WTC11 (cell line): ENCODE data around the gene KCNJ6. TPM values are rescaled to one million over a fixed set of nuclear protein-coding genes. Genes with fewer than 3 reads are reported as not detected.

Source experiments
- ATAC-seq: fragments of 200-7000 bp; cut with Tn5 transposase; 2 replicates; pipeline ENCODE4 v1.10.0; 2021; ENCODE audit warnings: mild to moderate bottlenecking, moderate library complexity
- CTCF ChIA-PET: fragments of 300-600 bp; sonication (Branson Sonifier 250); formaldehyde crosslinking; loops from one replicate; lab custom pipeline; 2021; ENCODE audit warnings: antibody characterized with exemption; lab: Charles Lee
- POLR2A ChIA-PET: fragments of 350-600 bp; sonication (Branson Sonifier 250); formaldehyde crosslinking; loops from one replicate; lab custom pipeline; 2021; ENCODE audit warnings: antibody characterized with exemption; lab: Charles Lee
- DNase-seq: peaks from one replicate; pipeline ENCODE4 v3.0.0; 2021; ENCODE audit warnings: low spot score
- H3K27ac Mint-ChIP-seq: 2 replicates; pipeline ENCODE4 v1.8.0; 2021; ENCODE audit warnings: mixed read lengths
- H3K27me3 Mint-ChIP-seq: 2 replicates; pipeline ENCODE4 v1.8.0; 2021; ENCODE audit warnings: low read depth, mild to moderate bottlenecking, moderate library complexity, mixed read lengths
- H3K36me3 Mint-ChIP-seq: 2 replicates; pipeline ENCODE4 v1.8.0; 2021; ENCODE audit warnings: mixed read lengths
- H3K4me1 Mint-ChIP-seq: 2 replicates; pipeline ENCODE4 v1.8.0; 2022; ENCODE audit warnings: mixed read lengths
- H3K4me3 Mint-ChIP-seq: 2 replicates; pipeline ENCODE4 v1.8.0; 2021; ENCODE audit warnings: mild to moderate bottlenecking, moderate library complexity, mixed read lengths
- H3K9me3 Mint-ChIP-seq: 2 replicates; pipeline ENCODE4 v1.8.0; 2021; ENCODE audit warnings: mixed read lengths
- CBFB ChIP-seq: sonication (generic); formaldehyde crosslinking; IDR thresholded peaks from 2 replicates; pipeline ENCODE4 v1.8.1; 2022; ENCODE audit warnings: mild to moderate bottlenecking, low read depth, missing genetic modification reagents
- EMX1 ChIP-seq: fragments of 250-450 bp; sonication (Bioruptor Pico); IDR thresholded peaks from 2 replicates; pipeline ENCODE4 v1.8.0; 2021; ENCODE audit warnings: mild to moderate bottlenecking
- FOXK1 ChIP-seq: sonication (generic); formaldehyde crosslinking; IDR thresholded peaks from 2 replicates; pipeline ENCODE4 v1.8.0; 2022; ENCODE audit warnings: mild to moderate bottlenecking, moderate library complexity, missing genetic modification reagents
- JUN ChIP-seq: sonication (generic); formaldehyde crosslinking; IDR thresholded peaks from 2 replicates; pipeline ENCODE4 v1.8.0; 2023; ENCODE audit warnings: mild to moderate bottlenecking, missing genetic modification reagents
- NFATC4 ChIP-seq: fragments of 250-450 bp; sonication (Bioruptor Pico); IDR thresholded peaks from 2 replicates; pipeline ENCODE4 v1.9.0; 2021; ENCODE audit warnings: mild to moderate bottlenecking
- PRRX2 ChIP-seq: fragments of 250-450 bp; sonication (Bioruptor Pico); IDR thresholded peaks from 2 replicates; pipeline ENCODE4 v1.8.0; 2021; ENCODE audit warnings: mild to moderate bottlenecking
- RELA ChIP-seq: sonication (generic); formaldehyde crosslinking; IDR thresholded peaks from 2 replicates; pipeline ENCODE4 v1.8.1; 2022; ENCODE audit warnings: missing genetic modification reagents, mild to moderate bottlenecking, borderline replicate concordance
- TEAD1 ChIP-seq: sonication (generic); formaldehyde crosslinking; IDR thresholded peaks from 2 replicates; pipeline ENCODE4 v1.8.0; 2022; ENCODE audit warnings: mild to moderate bottlenecking, missing genetic modification reagents
- total RNA-seq: library from RNA; stranded (reverse); gene quantifications from 3 replicates; pipeline ENCODE4 v1.2.3, GENCODE V29; 2021
- TF ChIP-seq, protein P1 (sequence below): fragments of 250-450 bp; sonication (Bioruptor Pico); conservative IDR thresholded peaks from 2 replicates; pipeline ENCODE4 v1.9.0; 2021; ENCODE audit warnings: mild to moderate bottlenecking
- TF ChIP-seq, protein P2 (sequence below): fragments of 250-450 bp; sonication (Bioruptor Pico); IDR thresholded peaks from 2 replicates; pipeline ENCODE4 v1.8.0; 2021; ENCODE audit warnings: mild to moderate bottlenecking
- TF ChIP-seq, protein P3 (sequence below): fragments of 250-450 bp; sonication (Bioruptor Pico); IDR thresholded peaks from 2 replicates; pipeline ENCODE4 v2.1.2; 2022; ENCODE audit warnings: mild to moderate bottlenecking, moderate library complexity
- TF ChIP-seq, protein P4 (sequence below): sonication (generic); formaldehyde crosslinking; IDR thresholded peaks from 2 replicates; pipeline ENCODE4 v1.8.0; 2022; ENCODE audit warnings: mild to moderate bottlenecking, missing genetic modification reagents
- TF ChIP-seq, protein P5 (sequence below): fragments of 250-450 bp; sonication (Bioruptor Pico); IDR thresholded peaks from 2 replicates; pipeline ENCODE4 v1.9.0; 2021; ENCODE audit warnings: mild to moderate bottlenecking
- TF ChIP-seq, protein P6 (sequence below): sonication (generic); formaldehyde crosslinking; IDR thresholded peaks from 2 replicates; pipeline ENCODE4 v1.8.1; 2022; ENCODE audit warnings: low read depth, mild to moderate bottlenecking, moderate library complexity, missing genetic modification reagents, borderline replicate concordance
- TF ChIP-seq, protein P7 (sequence below): sonication (generic); formaldehyde crosslinking; IDR thresholded peaks from 2 replicates; pipeline ENCODE4 v1.8.1; 2022; ENCODE audit warnings: mild to moderate bottlenecking, moderate library complexity, missing genetic modification reagents
- TF ChIP-seq, protein P8 (sequence below): sonication (generic); formaldehyde crosslinking; IDR thresholded peaks from 2 replicates; pipeline ENCODE4 v1.8.0; 2023; ENCODE audit warnings: mild to moderate bottlenecking, missing genetic modification reagents

Gene KCNJ6
- total RNA-seq, 1 experiment from 2014 or later = 0.35 TPM

DNA sequence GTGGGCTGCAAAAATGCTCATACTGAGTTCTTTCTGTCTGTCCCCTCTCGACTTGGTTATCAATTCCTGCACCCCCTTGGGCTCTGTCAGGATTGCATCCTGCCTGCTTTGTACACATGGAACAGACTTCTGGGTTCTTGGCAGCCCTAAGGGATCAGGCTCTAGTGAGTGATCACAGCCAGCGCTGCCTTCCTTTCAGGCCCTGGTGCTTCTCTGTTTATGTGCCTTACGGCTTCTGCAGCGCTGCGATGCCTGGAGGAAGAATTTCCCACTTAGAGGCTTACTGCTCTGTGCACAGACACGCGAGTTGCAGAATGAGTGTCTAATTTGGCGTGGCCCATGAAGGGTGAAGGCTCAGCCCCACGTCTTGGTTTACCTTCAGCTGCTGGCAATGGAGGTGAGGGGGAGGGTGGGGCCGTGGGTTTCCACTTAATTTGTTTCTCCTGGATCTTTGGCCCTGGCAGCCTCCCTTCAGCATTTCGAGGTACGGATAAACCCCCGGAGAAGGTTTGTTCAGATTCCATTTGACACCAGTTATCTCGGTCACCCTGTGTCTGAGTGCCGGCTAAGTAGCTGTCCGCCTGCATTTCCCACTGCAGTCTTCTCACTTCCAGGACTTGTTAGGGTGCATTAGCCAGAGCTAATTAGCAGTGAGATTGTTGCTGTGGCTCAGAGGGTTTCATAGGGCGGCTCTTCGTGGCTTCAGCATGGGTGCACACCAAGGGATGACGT is 322.4 kb downstream of the KCNJ6 start (continued):
- no peak for TF ChIP-seq RELA (CRISPR knock-in tag)
- TF ChIP-seq, protein P1, sequence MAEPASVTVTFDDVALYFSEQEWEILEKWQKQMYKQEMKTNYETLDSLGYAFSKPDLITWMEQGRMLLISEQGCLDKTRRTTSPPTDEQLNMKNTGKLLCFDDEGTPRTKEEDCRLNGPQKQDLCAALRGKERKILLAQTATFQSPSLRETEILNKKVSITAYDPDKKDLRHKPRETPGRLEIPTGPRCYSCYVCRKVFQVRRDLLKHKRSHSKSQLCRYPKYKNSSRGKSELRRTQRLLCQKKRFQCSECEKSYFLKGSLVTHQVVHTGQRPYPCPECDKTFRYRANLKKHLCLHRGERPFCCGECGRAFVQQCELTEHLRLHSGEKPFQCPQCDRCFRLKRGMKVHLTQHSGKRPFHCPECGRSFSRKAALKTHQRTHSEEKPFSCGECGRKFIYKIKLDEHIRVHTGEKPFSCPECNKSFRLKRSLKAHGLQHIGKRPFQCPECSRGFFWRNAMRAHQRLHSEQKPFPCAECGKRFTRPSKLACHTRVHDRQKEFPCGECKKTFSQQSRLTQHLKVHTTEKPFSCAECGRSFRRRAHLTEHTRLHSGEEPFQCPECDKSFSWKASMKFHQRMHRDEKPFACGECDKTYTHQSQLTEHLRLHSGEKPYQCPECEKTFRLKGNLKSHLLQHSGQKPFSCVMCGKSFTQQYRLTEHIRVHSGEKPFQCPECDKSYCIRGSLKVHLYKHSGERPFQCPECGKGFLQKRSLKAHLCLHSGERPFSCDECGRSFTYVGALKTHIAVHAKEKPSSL (CRISPR knock-in tag) = no peak
- no peak for TF ChIP-seq NFATC4 (CRISPR knock-in tag)
- TF ChIP-seq, protein P2, sequence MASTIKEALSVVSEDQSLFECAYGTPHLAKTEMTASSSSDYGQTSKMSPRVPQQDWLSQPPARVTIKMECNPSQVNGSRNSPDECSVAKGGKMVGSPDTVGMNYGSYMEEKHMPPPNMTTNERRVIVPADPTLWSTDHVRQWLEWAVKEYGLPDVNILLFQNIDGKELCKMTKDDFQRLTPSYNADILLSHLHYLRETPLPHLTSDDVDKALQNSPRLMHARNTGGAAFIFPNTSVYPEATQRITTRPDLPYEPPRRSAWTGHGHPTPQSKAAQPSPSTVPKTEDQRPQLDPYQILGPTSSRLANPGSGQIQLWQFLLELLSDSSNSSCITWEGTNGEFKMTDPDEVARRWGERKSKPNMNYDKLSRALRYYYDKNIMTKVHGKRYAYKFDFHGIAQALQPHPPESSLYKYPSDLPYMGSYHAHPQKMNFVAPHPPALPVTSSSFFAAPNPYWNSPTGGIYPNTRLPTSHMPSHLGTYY = no peak
- no peak for TF ChIP-seq CBFB (CRISPR knock-in tag)
- TF ChIP-seq PRRX2 = no peak
- TF ChIP-seq, protein P3, sequence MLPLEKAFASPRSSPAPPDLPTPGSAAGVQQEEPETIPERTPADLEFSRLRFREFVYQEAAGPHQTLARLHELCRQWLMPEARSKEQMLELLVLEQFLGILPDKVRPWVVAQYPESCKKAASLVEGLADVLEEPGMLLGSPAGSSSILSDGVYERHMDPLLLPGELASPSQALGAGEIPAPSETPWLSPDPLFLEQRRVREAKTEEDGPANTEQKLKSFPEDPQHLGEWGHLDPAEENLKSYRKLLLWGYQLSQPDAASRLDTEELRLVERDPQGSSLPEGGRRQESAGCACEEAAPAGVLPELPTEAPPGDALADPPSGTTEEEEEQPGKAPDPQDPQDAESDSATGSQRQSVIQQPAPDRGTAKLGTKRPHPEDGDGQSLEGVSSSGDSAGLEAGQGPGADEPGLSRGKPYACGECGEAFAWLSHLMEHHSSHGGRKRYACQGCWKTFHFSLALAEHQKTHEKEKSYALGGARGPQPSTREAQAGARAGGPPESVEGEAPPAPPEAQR (CRISPR knock-in tag) = no peak
- TF ChIP-seq, protein P4, sequence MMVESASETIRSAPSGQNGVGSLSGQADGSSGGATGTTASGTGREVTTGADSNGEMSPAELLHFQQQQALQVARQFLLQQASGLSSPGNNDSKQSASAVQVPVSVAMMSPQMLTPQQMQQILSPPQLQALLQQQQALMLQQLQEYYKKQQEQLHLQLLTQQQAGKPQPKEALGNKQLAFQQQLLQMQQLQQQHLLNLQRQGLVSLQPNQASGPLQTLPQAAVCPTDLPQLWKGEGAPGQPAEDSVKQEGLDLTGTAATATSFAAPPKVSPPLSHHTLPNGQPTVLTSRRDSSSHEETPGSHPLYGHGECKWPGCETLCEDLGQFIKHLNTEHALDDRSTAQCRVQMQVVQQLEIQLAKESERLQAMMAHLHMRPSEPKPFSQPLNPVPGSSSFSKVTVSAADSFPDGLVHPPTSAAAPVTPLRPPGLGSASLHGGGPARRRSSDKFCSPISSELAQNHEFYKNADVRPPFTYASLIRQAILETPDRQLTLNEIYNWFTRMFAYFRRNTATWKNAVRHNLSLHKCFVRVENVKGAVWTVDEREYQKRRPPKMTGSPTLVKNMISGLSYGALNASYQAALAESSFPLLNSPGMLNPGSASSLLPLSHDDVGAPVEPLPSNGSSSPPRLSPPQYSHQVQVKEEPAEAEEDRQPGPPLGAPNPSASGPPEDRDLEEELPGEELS (CRISPR knock-in tag) = no peak
- TF ChIP-seq, protein P5, sequence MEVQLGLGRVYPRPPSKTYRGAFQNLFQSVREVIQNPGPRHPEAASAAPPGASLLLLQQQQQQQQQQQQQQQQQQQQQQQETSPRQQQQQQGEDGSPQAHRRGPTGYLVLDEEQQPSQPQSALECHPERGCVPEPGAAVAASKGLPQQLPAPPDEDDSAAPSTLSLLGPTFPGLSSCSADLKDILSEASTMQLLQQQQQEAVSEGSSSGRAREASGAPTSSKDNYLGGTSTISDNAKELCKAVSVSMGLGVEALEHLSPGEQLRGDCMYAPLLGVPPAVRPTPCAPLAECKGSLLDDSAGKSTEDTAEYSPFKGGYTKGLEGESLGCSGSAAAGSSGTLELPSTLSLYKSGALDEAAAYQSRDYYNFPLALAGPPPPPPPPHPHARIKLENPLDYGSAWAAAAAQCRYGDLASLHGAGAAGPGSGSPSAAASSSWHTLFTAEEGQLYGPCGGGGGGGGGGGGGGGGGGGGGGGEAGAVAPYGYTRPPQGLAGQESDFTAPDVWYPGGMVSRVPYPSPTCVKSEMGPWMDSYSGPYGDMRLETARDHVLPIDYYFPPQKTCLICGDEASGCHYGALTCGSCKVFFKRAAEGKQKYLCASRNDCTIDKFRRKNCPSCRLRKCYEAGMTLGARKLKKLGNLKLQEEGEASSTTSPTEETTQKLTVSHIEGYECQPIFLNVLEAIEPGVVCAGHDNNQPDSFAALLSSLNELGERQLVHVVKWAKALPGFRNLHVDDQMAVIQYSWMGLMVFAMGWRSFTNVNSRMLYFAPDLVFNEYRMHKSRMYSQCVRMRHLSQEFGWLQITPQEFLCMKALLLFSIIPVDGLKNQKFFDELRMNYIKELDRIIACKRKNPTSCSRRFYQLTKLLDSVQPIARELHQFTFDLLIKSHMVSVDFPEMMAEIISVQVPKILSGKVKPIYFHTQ (CRISPR knock-in tag) = no peak
- no peak for TF ChIP-seq JUN (CRISPR knock-in tag)
- TF ChIP-seq, protein P6, sequence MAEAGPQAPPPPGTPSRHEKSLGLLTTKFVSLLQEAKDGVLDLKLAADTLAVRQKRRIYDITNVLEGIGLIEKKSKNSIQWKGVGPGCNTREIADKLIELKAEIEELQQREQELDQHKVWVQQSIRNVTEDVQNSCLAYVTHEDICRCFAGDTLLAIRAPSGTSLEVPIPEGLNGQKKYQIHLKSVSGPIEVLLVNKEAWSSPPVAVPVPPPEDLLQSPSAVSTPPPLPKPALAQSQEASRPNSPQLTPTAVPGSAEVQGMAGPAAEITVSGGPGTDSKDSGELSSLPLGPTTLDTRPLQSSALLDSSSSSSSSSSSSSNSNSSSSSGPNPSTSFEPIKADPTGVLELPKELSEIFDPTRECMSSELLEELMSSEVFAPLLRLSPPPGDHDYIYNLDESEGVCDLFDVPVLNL (CRISPR knock-in tag) = no peak

DNA sequence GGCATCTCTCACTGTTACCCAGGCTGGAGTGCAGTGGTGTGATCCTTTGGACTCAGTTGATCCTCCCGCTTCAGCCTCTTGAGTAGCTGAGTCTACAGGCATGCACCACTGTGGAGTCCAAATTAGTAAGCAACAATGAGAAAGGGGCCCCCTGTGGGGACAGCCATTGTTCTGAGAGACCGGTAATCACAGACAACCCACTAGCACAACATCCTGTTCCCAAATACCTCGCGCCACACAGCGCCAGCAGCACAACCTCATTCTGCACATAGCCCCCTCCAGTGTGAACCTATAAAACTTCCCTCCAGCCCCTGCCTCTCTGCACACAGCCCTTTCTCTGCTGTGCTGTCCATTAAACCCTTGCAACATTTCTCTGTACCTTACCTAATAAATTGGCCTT is 323.2 kb downstream of the KCNJ6 start:
- peaks cover 28% of the 10 kb centered on the region for H3K4me1 Mint-ChIP-seq
- no peaks in the 10 kb centered on the region for H3K27me3 Mint-ChIP-seq
- TF ChIP-seq, protein P4 (CRISPR knock-in tag) = peak; percentile 85; the same call in 1 of the 2 replicates
- TF ChIP-seq, protein P7, sequence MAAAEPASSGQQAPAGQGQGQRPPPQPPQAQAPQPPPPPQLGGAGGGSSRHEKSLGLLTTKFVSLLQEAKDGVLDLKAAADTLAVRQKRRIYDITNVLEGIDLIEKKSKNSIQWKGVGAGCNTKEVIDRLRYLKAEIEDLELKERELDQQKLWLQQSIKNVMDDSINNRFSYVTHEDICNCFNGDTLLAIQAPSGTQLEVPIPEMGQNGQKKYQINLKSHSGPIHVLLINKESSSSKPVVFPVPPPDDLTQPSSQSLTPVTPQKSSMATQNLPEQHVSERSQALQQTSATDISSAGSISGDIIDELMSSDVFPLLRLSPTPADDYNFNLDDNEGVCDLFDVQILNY = no peak
- TF ChIP-seq TEAD1 (CRISPR knock-in tag) (peak; percentile 91), FOXK1 (CRISPR knock-in tag) (0 out of 2 replicates have a peak, but pooled peaks have one; percentile 56), EMX1 (CRISPR knock-in tag) (0 out of 2 replicates have a peak, but pooled peaks have one; percentile 2)
- TF ChIP-seq, protein P8, sequence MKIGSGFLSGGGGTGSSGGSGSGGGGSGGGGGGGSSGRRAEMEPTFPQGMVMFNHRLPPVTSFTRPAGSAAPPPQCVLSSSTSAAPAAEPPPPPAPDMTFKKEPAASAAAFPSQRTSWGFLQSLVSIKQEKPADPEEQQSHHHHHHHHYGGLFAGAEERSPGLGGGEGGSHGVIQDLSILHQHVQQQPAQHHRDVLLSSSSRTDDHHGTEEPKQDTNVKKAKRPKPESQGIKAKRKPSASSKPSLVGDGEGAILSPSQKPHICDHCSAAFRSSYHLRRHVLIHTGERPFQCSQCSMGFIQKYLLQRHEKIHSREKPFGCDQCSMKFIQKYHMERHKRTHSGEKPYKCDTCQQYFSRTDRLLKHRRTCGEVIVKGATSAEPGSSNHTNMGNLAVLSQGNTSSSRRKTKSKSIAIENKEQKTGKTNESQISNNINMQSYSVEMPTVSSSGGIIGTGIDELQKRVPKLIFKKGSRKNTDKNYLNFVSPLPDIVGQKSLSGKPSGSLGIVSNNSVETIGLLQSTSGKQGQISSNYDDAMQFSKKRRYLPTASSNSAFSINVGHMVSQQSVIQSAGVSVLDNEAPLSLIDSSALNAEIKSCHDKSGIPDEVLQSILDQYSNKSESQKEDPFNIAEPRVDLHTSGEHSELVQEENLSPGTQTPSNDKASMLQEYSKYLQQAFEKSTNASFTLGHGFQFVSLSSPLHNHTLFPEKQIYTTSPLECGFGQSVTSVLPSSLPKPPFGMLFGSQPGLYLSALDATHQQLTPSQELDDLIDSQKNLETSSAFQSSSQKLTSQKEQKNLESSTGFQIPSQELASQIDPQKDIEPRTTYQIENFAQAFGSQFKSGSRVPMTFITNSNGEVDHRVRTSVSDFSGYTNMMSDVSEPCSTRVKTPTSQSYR (CRISPR knock-in tag) = no peak
- peaks cover 2% of the 10 kb centered on the region for H3K9me3 Mint-ChIP-seq
- peaks cover under 1% of the 10 kb centered on the region; the same call in 1 of the 2 replicates for H3K36me3 Mint-ChIP-seq
- ATAC-seq (peak; percentile 84), DNase-seq (peak; percentile 83)
- H3K27ac Mint-ChIP-seq = no peak overlapping the region; the same call in 1 of the 2 replicates
- H3K4me3 Mint-ChIP-seq = peak overlapping the region; percentile 25
- ChIA-PET POLR2A (interaction anchor here (1.4 kb wide), 1 partner anchor 29 kb away, joined by 6 read pairs; no protein-coding TSS in a partner anchor), CTCF (interaction anchor here (0.6 to 1.4 kb wide), 5 partner anchors 29 to 620 kb away, joined by 3 to 9 read pairs (median 4); no protein-coding TSS in a partner anchor)
